AG09309 (cell line): Measurements from ENCODE around the gene ERGIC3.

Experiments used
- DNase-seq: peaks from one replicate; pipeline ENCODE4 v3.0.0-alpha.2; 2010; ENCODE audit warnings: low read depth
- H3K4me3 ChIP-seq: 2 replicates; pipeline ENCODE4 v1.5.1; 2011; ENCODE audit warnings: mild to moderate bottlenecking, low read depth, low read length, moderate library complexity; ENCODE audit not compliant: control insufficient read depth
- TF ChIP-seq, protein P1 (sequence below): IDR thresholded peaks from 2 replicates; pipeline ENCODE4 v1.5.1; 2011; ENCODE audit warnings: mild to moderate bottlenecking, low read depth, low read length, inconsistent platforms; ENCODE audit not compliant: insufficient read depth, control insufficient read depth; ENCODE audit errors: missing control alignments

Gene ERGIC3

DNA sequence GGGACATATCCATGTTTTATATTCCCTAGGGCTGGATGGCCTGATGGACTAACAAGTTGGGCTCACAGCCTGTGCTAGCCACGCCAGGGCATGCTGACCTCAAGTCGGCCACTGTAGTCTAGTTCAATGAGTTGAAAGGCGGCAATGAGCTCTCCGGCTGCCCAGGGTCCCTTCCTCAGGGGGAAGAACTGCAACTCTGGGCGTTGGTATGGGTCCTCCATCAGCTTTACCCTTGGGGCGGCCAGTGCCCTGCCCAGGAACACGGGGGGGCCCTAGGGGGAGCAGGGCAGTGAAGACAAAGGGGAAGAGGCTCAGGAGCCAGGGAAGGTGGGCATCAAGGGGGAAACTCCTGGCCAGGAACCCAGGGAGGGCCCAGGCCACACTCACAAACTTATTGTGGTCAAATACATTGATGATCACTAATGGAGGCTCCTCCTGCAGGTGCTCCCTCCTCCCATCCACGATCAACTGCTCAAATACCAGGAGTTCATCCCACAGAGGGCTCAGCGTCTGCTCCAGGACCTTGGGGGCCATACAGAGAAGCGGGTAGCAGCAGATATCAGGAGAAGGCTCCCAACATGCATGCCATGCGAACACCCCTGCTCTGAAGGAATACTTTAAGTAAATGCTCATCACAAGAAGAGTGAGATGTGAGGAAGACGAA is 41.0 kb downstream of the ERGIC3 start:
- TF ChIP-seq, protein P1, sequence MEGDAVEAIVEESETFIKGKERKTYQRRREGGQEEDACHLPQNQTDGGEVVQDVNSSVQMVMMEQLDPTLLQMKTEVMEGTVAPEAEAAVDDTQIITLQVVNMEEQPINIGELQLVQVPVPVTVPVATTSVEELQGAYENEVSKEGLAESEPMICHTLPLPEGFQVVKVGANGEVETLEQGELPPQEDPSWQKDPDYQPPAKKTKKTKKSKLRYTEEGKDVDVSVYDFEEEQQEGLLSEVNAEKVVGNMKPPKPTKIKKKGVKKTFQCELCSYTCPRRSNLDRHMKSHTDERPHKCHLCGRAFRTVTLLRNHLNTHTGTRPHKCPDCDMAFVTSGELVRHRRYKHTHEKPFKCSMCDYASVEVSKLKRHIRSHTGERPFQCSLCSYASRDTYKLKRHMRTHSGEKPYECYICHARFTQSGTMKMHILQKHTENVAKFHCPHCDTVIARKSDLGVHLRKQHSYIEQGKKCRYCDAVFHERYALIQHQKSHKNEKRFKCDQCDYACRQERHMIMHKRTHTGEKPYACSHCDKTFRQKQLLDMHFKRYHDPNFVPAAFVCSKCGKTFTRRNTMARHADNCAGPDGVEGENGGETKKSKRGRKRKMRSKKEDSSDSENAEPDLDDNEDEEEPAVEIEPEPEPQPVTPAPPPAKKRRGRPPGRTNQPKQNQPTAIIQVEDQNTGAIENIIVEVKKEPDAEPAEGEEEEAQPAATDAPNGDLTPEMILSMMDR = no peak
- DNase-seq = no peak
- no peak overlapping the region for H3K4me3 ChIP-seq

DNA sequence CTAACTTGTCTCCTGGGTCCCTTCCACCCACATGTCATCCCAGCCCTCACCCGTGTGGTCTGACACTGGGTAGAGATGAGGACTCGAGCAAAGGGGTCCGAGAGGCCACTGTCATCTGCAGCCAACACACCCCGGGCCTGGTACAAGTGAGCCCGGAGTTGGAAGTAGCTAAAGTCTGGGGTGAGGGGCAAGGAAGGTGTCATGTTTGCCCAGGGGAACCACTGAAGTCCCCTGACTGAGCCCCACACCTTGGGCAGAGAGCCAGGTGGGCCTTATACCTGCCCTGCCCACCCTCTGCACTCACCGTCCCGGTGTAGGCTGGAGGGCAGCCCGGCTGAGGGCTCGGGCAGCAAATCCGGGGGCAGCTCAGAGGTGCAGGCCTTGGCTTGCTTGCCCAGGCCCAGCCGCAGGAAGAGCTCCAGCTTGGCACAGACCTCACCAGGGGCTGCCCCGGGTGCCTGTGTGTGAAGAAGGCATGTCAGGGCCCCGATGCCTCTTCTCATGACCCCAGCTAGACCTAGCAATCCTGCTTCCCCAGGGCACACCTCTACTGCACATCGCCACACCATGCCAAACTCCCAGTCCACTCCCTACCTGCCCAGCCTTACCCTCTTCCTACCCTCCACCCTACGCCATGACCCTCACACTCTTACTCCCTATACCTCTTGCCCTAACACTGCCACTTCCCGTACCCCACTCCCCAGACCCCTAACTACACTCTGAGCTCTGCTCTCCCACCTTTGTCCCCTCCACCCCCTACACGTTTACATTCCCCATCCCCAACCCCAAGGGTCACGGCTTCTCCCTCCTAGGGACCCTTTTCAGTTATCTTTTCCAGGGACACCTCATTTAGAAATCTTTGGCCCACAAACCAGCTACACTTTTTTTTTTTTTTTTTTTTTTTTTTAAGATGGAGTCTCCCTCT is 42.0 kb downstream of the ERGIC3 start:
- TF ChIP-seq, protein P1 = no peak
- DNase-seq = no peak
- H3K4me3 ChIP-seq = no peak overlapping the region

DNA sequence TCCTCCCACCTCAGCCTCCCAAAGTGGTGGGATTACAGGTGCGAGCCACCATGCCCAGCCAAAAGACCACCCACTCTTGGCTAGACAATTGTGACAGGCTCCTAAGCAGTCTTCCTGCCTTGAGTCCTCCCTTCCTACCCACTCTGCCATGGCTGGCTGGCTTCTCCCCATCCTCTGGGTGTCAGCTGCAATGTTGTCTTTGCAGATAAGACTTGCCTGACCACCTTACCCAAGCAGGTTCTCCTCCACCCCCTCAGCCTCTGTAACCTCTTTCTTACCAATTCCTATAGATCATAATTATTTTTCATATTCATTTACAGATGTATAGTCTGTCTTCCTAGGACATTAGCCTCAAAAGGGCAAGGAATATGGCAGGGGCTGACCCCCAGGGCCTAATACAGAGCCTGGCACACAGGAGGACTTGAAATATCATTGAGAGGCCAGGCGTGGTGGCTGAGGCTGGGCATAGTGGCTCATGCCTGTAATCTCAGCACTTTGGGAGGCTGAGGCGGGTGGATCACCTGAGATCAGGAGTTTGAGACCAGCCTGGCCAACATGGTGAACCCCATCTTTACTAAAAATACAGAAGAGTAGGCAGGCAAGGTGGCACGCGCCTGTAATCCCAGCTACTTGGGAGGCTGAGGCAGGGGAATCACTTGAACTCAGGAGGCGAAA is 45.0 kb downstream of the ERGIC3 start:
- TF ChIP-seq, protein P1 = no peak
- no peak overlapping the region for H3K4me3 ChIP-seq
- no peak for DNase-seq

DNA sequence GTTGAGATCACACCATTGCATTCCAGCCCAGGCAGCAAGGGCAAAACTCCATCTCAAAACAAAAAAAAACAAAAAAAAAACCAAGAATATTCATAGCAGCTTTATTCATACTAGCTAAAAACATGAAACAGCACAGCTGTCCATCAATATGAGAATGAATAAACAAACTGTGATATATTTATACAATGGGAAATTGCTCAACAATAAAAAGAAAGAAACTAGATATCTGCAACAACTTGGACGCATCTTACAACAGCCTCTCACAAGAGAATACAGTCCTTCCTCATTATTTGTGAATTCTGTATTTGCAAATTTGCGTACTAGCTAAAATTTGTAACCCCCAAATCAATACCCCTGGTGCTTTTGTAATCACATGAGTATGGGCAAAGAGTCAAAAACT is 45.6 kb downstream of the ERGIC3 start:
- TF ChIP-seq, protein P1 = no peak
- no peak overlapping the region for H3K4me3 ChIP-seq
- no peak for DNase-seq

DNA sequence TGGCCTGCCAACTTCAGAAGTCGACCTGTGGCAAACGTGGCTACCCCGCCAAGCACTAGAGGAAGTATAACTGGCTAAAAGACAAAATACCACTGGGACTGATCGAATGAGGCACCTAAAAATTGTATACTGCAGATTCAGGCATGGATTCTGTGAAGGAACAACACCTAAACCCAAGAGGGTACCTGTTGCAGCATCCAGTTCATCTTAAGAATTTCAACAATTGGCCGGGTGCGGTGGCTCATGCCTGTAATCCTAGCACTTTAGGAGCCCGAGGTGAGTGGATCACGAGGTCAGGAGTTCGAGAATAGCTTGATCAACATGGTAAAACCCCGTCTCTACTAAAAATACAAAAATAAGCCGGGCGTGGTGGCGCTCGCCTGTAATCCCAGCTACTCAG is 46.5 kb downstream of the ERGIC3 start:
- no peak for DNase-seq
- no peak overlapping the region for H3K4me3 ChIP-seq
- TF ChIP-seq, protein P1 = no peak

DNA sequence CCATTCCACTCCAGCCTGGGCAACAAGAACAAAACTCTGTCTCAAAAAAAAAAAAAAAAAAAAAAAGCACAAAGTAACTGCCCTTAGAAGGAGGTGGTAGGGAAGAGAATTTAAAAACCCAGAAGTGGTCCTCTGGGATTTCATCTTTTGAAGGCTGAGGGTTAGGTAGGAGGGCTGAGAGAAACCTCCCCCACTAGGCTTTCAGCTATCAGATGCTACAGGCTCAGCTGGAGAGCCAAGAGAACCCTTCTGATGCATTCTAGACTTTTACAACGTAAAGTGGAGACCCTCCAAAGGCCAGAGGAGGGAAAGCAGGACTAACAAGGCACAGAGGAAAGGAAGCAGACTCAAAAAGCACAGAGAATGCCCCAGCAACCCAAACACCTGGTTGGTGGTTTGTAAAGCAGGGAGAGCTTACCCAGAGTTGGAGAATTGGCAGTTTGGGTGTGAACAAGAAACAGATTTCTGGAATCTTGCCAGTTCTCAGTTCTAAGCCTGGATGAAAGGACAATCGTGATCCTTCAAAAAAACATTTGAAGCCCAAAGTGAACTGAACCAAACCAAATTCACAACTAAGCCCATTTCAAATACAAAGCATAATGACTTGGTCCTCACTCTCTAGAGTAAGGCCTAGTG is 50.6 kb downstream of the ERGIC3 start:
- no peak overlapping the region for H3K4me3 ChIP-seq
- no peak for DNase-seq
- TF ChIP-seq, protein P1 = no peak
